Brain microvascular endothelial cell (primary cell): Measurements from ENCODE around the gene CPEB1.

Experiments used
- DNase-seq: peaks from one replicate; pipeline ENCODE4 v3.0.0-alpha.2; 2020
- H3K27ac ChIP-seq: fragments of 250-450 bp; sonication (Bioruptor Pico); 2 replicates; pipeline ENCODE4 v1.5.1; 2020; ENCODE audit warnings: mild to moderate bottlenecking, moderate library complexity
- H3K27me3 ChIP-seq: fragments of 250-450 bp; sonication (Bioruptor Pico); replicated peaks from 2 replicates; pipeline ENCODE4 v1.5.1; 2020; ENCODE audit warnings: mild to moderate bottlenecking
- H3K36me3 ChIP-seq: fragments of 250-450 bp; sonication (Bioruptor Pico); replicated peaks from 2 replicates; pipeline ENCODE4 v1.5.1; 2020; ENCODE audit warnings: mild to moderate bottlenecking
- H3K4me3 ChIP-seq: 2 replicates; pipeline ENCODE4 v1.5.1; 2011; ENCODE audit warnings: low read depth, mild to moderate bottlenecking, control low read depth, low read length, moderate library complexity
- CTCF ChIP-seq: IDR thresholded peaks from 2 replicates; pipeline ENCODE4 v1.5.1; 2011; ENCODE audit warnings: low read depth, mild to moderate bottlenecking, moderate library complexity, low read length, control low read depth, inconsistent platforms; ENCODE audit errors: missing control alignments
- in situ Hi-C: cut with HindIII; loops from 2 replicates; pipeline ENCODE4 v1.10.0; 2017; ENCODE audit warnings: low sequenced_read_pairs, low pct_ligation_motif_present

Gene CPEB1

GRCh38 chr15:82568986-82569385 lies 78.2 kb downstream of the CPEB1 start:
- in situ Hi-C loops: no loop called here
- Histone ChIP-seq H3K4me3 (no peak overlapping the region), H3K27me3 (no peaks in the 10 kb centered on the region), H3K27ac (no peak overlapping the region), H3K36me3 (no peaks in the 10 kb centered on the region)
- TF ChIP-seq CTCF: no peak
- DNase-seq: no peak

- DNase-seq: no peak
- H3K27ac ChIP-seq: no peak overlapping the region
- TF ChIP-seq CTCF: no peak
- in situ Hi-C loops: no loop called here
- H3K36me3 ChIP-seq: no peaks in the 10 kb centered on the region
- no peaks in the 10 kb centered on the region for H3K27me3 ChIP-seq
- H3K4me3 ChIP-seq: no peak overlapping the region
These were observed 79.5 kb downstream of the CPEB1 start for GRCh38 chr15:82567661-82568060.

GRCh38 chr15:82566690-82567089 lies 80.5 kb downstream of the CPEB1 start:
- no peak overlapping the region for H3K4me3 ChIP-seq
- no peaks in the 10 kb centered on the region for H3K27me3 ChIP-seq
- DNase-seq: peak; percentile 50
- in situ Hi-C loops: no loop called here
- H3K27ac ChIP-seq: no peak overlapping the region
- no peak for TF ChIP-seq CTCF
- H3K36me3 ChIP-seq: no peaks in the 10 kb centered on the region

- TF ChIP-seq CTCF: no peak
- in situ Hi-C loops: no loop called here
These were observed 88.7 kb downstream of the CPEB1 start for GRCh38 chr15:82558502-82558901.

GRCh38 chr15:82556315-82557035 lies 90.7 kb downstream of the CPEB1 start:
- DNase-seq: no peak
- in situ Hi-C loops: no loop called here
- no peak for TF ChIP-seq CTCF
- no peaks in the 10 kb centered on the region for H3K36me3 ChIP-seq
- H3K4me3 ChIP-seq: no peak overlapping the region
- no peak overlapping the region for H3K27ac ChIP-seq
- H3K27me3 ChIP-seq: no peaks in the 10 kb centered on the region

More at GRCh38 chr15:82558502-82558901, 88.7 kb downstream of the CPEB1 start:
- H3K36me3 ChIP-seq: no peaks in the 10 kb centered on the region
- no peak overlapping the region for H3K4me3 ChIP-seq
- no peak for DNase-seq
- no peak overlapping the region for H3K27ac ChIP-seq
- H3K27me3 ChIP-seq: no peaks in the 10 kb centered on the region

- TF ChIP-seq CTCF: no peak
- Histone ChIP-seq H3K27me3 (no peaks in the 10 kb centered on the region), H3K27ac (no peak overlapping the region), H3K36me3 (no peaks in the 10 kb centered on the region), H3K4me3 (no peak overlapping the region)
- in situ Hi-C loops: no loop called here
- DNase-seq: no peak
These were observed 92.3 kb downstream of the CPEB1 start for GRCh38 chr15:82554849-82555248.
